Endothelial cell (in vitro differentiated cells): ENCODE results near the gene NKAPL. TPM values are rescaled to one million over a fixed set of nuclear protein-coding genes. Genes with fewer than 3 reads are reported as not detected.

Experiments used
- DNase-seq: peaks from one replicate; pipeline ENCODE4 v3.0.0; 2021; ENCODE audit warnings: low spot score
- H3K27ac Mint-ChIP-seq: one replicate; pipeline ENCODE4 v1.8.0; 2021; ENCODE audit warnings: mixed read lengths, inconsistent platforms; ENCODE audit not compliant: unreplicated experiment
- H3K27me3 Mint-ChIP-seq: one replicate; pipeline ENCODE4 v1.8.0; 2021; ENCODE audit warnings: mild to moderate bottlenecking, moderate library complexity, mixed read lengths, inconsistent platforms; ENCODE audit not compliant: unreplicated experiment
- H3K36me3 Mint-ChIP-seq: one replicate; pipeline ENCODE4 v1.8.0; 2021; ENCODE audit warnings: mild to moderate bottlenecking, low read depth, mixed read lengths, inconsistent platforms; ENCODE audit not compliant: unreplicated experiment
- H3K4me1 Mint-ChIP-seq: one replicate; pipeline ENCODE4 v1.8.0; 2021; ENCODE audit warnings: mild to moderate bottlenecking, mixed read lengths, inconsistent platforms; ENCODE audit not compliant: unreplicated experiment
- H3K4me3 Mint-ChIP-seq: one replicate; pipeline ENCODE4 v1.8.0; 2021; ENCODE audit warnings: mild to moderate bottlenecking, mixed read lengths, inconsistent platforms; ENCODE audit not compliant: unreplicated experiment
- H3K9me3 Mint-ChIP-seq: one replicate; pipeline ENCODE4 v1.8.0; 2021; ENCODE audit warnings: mixed read lengths, inconsistent platforms; ENCODE audit not compliant: unreplicated experiment
- CTCF ChIP-seq: fragments of 200-600 bp; sonication (generic); IDR thresholded peaks from one replicate; pipeline ENCODE4 v1.5.0; 2021; ENCODE audit warnings: antibody characterized with exemption; ENCODE audit not compliant: unreplicated experiment
- total RNA-seq: library from RNA; stranded (reverse); fragmentation: NEBNext Ultra II Directional; extraction: Animal tissue kit (Norgen Biotek cat#: 25700); gene quantifications from one replicate; pipeline ENCODE4 v1.2.1, GENCODE V29; 2021; ENCODE audit not compliant: unreplicated experiment

Gene NKAPL
- total RNA-seq, 1 donor from 2014 or later: 0.44 TPM

- no peaks in the 10 kb centered on the region for H3K9me3 Mint-ChIP-seq
- TF ChIP-seq CTCF: no peak
- peaks cover 7% of the 10 kb centered on the region for H3K4me1 Mint-ChIP-seq
- no peak overlapping the region for H3K27ac Mint-ChIP-seq
- H3K36me3 Mint-ChIP-seq: no peaks in the 10 kb centered on the region
- DNase-seq: no peak
- H3K4me3 Mint-ChIP-seq: no peak overlapping the region
- peaks cover 3% of the 10 kb centered on the region for H3K27me3 Mint-ChIP-seq
Observed at GRCh38 chr6:28257042-28257441, 2.1 kb upstream of the NKAPL start.

- no peak for DNase-seq
- H3K27me3 Mint-ChIP-seq: peaks cover 1% of the 10 kb centered on the region
- H3K4me1 Mint-ChIP-seq: no peaks in the 10 kb centered on the region
- no peak overlapping the region for H3K4me3 Mint-ChIP-seq
- H3K9me3 Mint-ChIP-seq: no peaks in the 10 kb centered on the region
- H3K36me3 Mint-ChIP-seq: no peaks in the 10 kb centered on the region
- TF ChIP-seq CTCF: no peak
- H3K27ac Mint-ChIP-seq: no peak overlapping the region
Observed at GRCh38 chr6:28263922-28264321, 4.8 kb downstream of the NKAPL start.

GRCh38 chr6:28264834-28265401 is 5.8 kb downstream of the NKAPL start:
- no peaks in the 10 kb centered on the region for H3K4me1 Mint-ChIP-seq
- H3K36me3 Mint-ChIP-seq: no peaks in the 10 kb centered on the region
- H3K27ac Mint-ChIP-seq: no peak overlapping the region
- DNase-seq: no peak
- H3K9me3 Mint-ChIP-seq: no peaks in the 10 kb centered on the region
- H3K4me3 Mint-ChIP-seq: no peak overlapping the region
- no peak for TF ChIP-seq CTCF
- no peaks in the 10 kb centered on the region for H3K27me3 Mint-ChIP-seq

- no peaks in the 10 kb centered on the region for H3K36me3 Mint-ChIP-seq
Observed at GRCh38 chr6:28266563-28266961, 7.5 kb downstream of the NKAPL start.

More at GRCh38 chr6:28266563-28266961, 7.5 kb downstream of the NKAPL start:
- Mint-ChIP-seq H3K27me3 (no peaks in the 10 kb centered on the region), H3K4me1 (no peaks in the 10 kb centered on the region), H3K27ac (no peak overlapping the region), H3K4me3 (no peak overlapping the region), H3K9me3 (no peaks in the 10 kb centered on the region)
- no peak for DNase-seq
- no peak for TF ChIP-seq CTCF
